Nephron progenitor cell (in vitro differentiated cells): ENCODE measurements around the gene PEAK3.

Source experiments
- DNase-seq: peaks from one replicate; pipeline ENCODE4 v3.0.0; 2021
- H3K27ac Mint-ChIP-seq: 2 replicates; pipeline ENCODE4 v1.8.0; 2021; ENCODE audit warnings: mild to moderate bottlenecking, moderate library complexity, mixed read lengths
- H3K27me3 Mint-ChIP-seq: 2 replicates; pipeline ENCODE4 v1.8.0; 2021; ENCODE audit warnings: mild to moderate bottlenecking, low read depth, mixed read lengths; ENCODE audit not compliant: poor library complexity
- H3K36me3 Mint-ChIP-seq: 2 replicates; pipeline ENCODE4 v1.8.0; 2021; ENCODE audit warnings: low read depth, mixed read lengths
- H3K4me1 Mint-ChIP-seq: 2 replicates; pipeline ENCODE4 v1.8.0; 2021; ENCODE audit warnings: mixed read lengths
- H3K4me3 Mint-ChIP-seq: 2 replicates; pipeline ENCODE4 v1.8.0; 2021; ENCODE audit warnings: mild to moderate bottlenecking, moderate library complexity, mixed read lengths
- H3K9me3 Mint-ChIP-seq: 2 replicates; pipeline ENCODE4 v1.8.0; 2021; ENCODE audit warnings: mild to moderate bottlenecking, moderate library complexity, mixed read lengths
- CTCF ChIP-seq: fragments of 200-600 bp; sonication (generic); IDR thresholded peaks from 2 replicates; pipeline ENCODE4 v1.5.0; 2021; ENCODE audit warnings: antibody characterized with exemption

PEAK3 gene

GRCh38 chr19:2276429-2276986 lies 5.5 kb downstream of the PEAK3 start:
- DNase-seq, result no peak
- Mint-ChIP-seq H3K4me1 (peaks cover 33% of the 10 kb centered on the region), H3K27me3 (peaks cover 22% of the 10 kb centered on the region), H3K27ac (no peak overlapping the region), H3K36me3 (peaks cover 27% of the 10 kb centered on the region), H3K9me3 (no peaks in the 10 kb centered on the region), H3K4me3 (no peak overlapping the region)
- no peak for TF ChIP-seq CTCF

GRCh38 chr19:2275588-2276428 lies 6.2 kb downstream of the PEAK3 start:
- no peak overlapping the region for H3K4me3 Mint-ChIP-seq
- peaks cover 20% of the 10 kb centered on the region for H3K27me3 Mint-ChIP-seq
- no peak for TF ChIP-seq CTCF
- H3K36me3 Mint-ChIP-seq, result peaks cover 27% of the 10 kb centered on the region
- no peak overlapping the region for H3K27ac Mint-ChIP-seq
- DNase-seq, result no peak
- peaks cover 36% of the 10 kb centered on the region for H3K4me1 Mint-ChIP-seq
- H3K9me3 Mint-ChIP-seq, result no peaks in the 10 kb centered on the region

GRCh38 chr19:2274931-2275535 lies 6.9 kb downstream of the PEAK3 start:
- Mint-ChIP-seq H3K27me3 (peaks cover 13% of the 10 kb centered on the region), H3K36me3 (peaks cover 27% of the 10 kb centered on the region), H3K4me3 (no peak overlapping the region), H3K9me3 (no peaks in the 10 kb centered on the region), H3K4me1 (peaks cover 36% of the 10 kb centered on the region), H3K27ac (no peak overlapping the region)
- TF ChIP-seq CTCF, result peak; percentile 48
- peak; percentile 64 for DNase-seq

GRCh38 chr19:2274185-2274711 lies 7.7 kb downstream of the PEAK3 start:
- peak overlapping the region; percentile 77 for H3K4me3 Mint-ChIP-seq
- peaks cover 36% of the 10 kb centered on the region for H3K4me1 Mint-ChIP-seq
- peaks cover 27% of the 10 kb centered on the region for H3K36me3 Mint-ChIP-seq
- DNase-seq, result no peak
- peak overlapping the region; percentile 68 for H3K27ac Mint-ChIP-seq
- no peak for TF ChIP-seq CTCF
- H3K27me3 Mint-ChIP-seq, result peaks cover 12% of the 10 kb centered on the region
- H3K9me3 Mint-ChIP-seq, result no peaks in the 10 kb centered on the region

- peak; percentile 96 for TF ChIP-seq CTCF
- no peaks in the 10 kb centered on the region for H3K9me3 Mint-ChIP-seq
- peak overlapping the region; percentile 77 for H3K4me3 Mint-ChIP-seq
- H3K27ac Mint-ChIP-seq, result peak overlapping the region; percentile 95
- H3K36me3 Mint-ChIP-seq, result peaks cover 27% of the 10 kb centered on the region
- H3K27me3 Mint-ChIP-seq, result peaks cover 9% of the 10 kb centered on the region
- peaks cover 38% of the 10 kb centered on the region for H3K4me1 Mint-ChIP-seq
- DNase-seq, result peak; percentile 93
These were observed 8.4 kb downstream of the PEAK3 start for GRCh38 chr19:2273356-2274184.
